DMS153 treated with DMSO at 0.1 percent for 48 hours (cell line): Measurements from ENCODE around the gene PLXNB2.
"Not testable (repeated sequence)": the region's sequence is repeated elsewhere in the genome, so short reads cannot be mapped to it uniquely, and the experiment has no call there.

ENCODE experiments used
- DNase-seq: peaks from one replicate; lab custom pipeline; 2025; ENCODE audit not compliant: unreplicated experiment; lab: John Stamatoyannopoulos, UW

The PLXNB2 gene, protein sequence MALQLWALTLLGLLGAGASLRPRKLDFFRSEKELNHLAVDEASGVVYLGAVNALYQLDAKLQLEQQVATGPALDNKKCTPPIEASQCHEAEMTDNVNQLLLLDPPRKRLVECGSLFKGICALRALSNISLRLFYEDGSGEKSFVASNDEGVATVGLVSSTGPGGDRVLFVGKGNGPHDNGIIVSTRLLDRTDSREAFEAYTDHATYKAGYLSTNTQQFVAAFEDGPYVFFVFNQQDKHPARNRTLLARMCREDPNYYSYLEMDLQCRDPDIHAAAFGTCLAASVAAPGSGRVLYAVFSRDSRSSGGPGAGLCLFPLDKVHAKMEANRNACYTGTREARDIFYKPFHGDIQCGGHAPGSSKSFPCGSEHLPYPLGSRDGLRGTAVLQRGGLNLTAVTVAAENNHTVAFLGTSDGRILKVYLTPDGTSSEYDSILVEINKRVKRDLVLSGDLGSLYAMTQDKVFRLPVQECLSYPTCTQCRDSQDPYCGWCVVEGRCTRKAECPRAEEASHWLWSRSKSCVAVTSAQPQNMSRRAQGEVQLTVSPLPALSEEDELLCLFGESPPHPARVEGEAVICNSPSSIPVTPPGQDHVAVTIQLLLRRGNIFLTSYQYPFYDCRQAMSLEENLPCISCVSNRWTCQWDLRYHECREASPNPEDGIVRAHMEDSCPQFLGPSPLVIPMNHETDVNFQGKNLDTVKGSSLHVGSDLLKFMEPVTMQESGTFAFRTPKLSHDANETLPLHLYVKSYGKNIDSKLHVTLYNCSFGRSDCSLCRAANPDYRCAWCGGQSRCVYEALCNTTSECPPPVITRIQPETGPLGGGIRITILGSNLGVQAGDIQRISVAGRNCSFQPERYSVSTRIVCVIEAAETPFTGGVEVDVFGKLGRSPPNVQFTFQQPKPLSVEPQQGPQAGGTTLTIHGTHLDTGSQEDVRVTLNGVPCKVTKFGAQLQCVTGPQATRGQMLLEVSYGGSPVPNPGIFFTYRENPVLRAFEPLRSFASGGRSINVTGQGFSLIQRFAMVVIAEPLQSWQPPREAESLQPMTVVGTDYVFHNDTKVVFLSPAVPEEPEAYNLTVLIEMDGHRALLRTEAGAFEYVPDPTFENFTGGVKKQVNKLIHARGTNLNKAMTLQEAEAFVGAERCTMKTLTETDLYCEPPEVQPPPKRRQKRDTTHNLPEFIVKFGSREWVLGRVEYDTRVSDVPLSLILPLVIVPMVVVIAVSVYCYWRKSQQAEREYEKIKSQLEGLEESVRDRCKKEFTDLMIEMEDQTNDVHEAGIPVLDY (N-terminal part only)

DNA sequence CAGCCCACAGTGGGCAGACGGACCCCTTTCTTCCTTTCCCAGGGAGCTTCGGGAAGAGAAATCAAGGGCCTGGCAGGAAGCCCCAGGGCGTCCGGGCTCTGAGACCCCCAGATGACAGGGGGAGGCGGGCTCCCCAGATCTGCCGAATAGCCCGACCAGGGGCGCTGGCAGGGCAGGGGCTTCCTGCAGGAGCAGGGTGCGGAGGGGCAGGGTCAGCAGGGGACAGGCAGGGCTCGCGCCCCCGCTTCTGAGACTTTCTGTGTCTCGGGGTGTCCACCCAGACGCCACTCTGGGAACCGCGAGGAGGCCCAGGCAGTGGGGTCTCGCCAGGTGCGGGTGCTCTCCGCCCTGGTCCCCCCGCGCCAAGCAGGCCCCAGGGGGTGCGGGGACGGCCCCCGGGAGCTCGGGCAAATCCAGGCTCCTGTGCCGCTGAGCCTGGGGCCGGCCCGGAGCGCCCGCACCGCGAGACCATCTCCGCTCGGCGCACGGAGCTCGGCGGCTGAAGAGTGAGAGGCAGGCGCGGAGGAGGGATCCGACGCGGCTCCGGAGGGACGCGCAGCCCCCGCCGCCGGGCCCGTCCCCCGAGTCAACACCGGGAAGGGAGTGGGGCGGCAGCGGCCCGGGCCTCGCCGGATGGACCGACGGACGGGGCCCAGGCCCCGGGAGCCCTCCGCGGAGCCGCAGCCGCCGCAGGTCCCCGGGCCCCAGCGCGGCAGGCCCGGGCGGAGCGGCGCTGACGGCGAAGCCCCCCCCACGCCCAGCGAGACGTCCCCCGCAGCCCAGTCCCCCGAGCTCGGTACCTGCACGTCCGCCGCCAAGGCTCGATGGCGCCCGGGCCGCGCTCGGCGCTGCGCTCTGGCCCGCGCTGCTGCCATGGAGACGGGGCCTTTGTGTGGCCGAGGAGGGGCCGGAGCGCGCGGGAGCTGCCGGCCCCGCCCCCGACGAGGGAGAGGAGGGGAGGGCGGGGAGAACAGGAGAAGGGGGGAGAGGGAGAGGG, at the start of gene PLXNB2:
PLXNB2 (minus strand) TSS at position 894 of the 997 bp plus-strand sequence. CDS start 17,062 bp downstream, outside the sequence.
- DNase-seq = peak; percentile 68

DNA sequence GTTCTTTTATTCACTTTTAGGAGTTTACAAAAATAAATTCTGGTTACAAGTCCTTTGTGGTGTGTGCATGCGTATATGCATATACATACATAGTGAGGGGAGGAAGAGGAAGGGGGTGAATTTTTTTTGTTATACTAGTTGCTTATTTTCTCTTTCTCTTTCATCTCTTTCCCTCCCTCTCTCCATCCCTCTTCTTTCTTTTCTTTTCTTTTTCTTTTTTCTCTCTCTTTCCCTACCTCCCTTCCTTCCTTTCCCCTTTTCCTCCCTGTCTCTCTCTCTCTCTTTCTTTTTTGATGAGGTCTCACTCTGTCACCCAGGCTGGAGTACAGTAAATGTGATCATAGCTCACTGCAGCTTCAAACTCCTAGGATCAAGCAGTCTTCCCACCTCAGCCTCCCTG, 49.8 kb upstream of the PLXNB2 start:
- no peak for DNase-seq

DNA sequence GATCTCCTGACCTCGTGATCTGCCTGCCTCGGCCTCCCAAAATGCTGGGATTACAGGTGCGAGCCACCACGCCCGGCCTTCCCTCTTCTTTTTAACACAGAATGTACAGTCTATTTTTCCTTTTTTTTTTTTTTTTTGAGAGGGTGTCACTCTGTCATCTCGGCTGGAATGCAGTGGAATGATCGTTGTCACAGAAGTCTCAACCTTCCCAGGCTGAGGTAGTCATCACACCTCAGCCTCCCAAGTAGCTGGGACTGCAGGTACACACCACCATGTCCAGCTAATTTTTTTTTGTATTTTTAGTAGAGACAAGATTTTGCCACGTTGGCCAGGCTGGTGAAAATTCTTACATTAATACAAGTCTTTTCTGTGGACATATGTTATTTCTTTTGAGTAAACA, 48.7 kb upstream of the PLXNB2 start:
- DNase-seq = no peak

DNA sequence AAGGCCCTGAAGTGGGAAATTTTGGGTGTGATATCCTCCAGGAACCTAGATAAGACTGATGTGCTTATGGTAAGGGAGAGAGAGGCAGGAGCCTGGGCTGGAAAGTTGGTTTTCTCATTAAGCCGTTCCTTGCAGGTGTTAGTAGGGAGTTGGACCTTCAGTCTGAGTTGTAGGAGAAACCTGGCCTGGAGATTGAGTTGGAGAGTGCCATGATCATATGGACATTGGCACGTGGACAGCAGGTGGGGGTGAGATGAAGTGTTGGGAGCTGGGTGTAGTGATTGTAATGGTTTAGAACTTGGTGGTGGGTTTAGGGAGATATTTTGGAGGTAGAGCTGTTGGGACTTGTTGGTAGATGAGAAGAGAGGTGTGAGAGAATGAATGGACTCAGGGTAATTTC, 40.6 kb upstream of the PLXNB2 start:
- no peak for DNase-seq

DNA sequence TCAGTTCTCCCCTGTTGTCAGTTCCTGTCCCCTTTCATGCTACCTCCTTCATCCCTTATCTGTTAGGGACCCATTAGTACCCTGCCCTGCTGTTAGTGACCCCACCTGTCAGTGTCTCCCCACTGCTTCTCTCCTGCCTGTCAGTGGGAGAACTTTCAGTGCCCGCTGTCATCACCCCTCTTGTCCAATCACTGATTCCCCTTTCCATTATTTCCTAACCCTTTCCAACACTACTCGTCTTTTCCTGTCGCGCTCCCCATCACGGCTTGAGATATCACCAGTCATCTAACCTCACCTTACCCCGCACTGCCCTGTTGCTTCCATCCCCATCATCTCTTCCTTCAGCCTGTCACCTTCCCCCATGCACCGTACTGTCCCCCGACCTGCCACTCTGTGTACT, 39.7 kb upstream of the PLXNB2 start:
- DNase-seq = no peak

DNA sequence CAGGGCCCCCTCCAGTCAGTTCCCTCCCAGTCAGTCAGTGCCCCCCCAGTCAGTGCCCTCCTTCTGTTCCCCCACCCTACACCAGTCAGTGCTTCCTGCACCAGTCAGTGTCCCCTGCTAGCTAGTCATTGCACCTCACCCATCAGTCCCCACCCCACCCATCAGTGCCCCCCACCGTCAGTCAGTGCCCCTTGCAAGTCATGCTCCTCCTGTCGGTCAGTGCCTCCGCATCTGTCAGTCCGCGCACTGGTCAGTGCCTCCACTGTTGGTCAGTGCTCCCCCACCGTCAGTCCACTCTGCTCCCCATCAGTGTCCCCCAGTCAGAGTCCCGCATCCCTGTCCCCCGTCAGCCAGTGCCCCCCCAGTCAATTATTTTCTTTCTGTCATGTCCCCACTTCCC, 39.0 kb upstream of the PLXNB2 start:
- no peak for DNase-seq

DNA sequence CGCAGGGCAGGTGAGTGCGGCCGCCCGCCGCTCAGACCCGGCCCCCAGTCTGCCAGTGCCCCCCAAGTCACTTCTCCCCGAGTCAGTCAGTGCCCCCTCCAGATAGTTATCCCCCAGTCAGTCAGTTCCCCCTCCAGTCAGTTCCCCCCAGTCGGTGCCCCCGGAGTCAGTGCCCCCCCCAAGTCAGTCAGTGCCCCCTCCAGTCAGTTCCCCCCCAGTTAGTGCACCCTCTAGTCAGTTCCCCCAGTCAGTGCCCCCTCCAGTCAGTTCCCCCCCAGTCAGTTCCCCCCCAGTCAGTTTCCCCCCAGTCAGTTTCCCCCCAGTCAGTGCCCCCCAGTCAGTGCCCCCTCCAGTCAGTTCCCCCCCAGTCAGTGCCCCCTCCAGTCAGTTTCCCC, 36.1 kb upstream of the PLXNB2 start:
- DNase-seq = no peak

DNA sequence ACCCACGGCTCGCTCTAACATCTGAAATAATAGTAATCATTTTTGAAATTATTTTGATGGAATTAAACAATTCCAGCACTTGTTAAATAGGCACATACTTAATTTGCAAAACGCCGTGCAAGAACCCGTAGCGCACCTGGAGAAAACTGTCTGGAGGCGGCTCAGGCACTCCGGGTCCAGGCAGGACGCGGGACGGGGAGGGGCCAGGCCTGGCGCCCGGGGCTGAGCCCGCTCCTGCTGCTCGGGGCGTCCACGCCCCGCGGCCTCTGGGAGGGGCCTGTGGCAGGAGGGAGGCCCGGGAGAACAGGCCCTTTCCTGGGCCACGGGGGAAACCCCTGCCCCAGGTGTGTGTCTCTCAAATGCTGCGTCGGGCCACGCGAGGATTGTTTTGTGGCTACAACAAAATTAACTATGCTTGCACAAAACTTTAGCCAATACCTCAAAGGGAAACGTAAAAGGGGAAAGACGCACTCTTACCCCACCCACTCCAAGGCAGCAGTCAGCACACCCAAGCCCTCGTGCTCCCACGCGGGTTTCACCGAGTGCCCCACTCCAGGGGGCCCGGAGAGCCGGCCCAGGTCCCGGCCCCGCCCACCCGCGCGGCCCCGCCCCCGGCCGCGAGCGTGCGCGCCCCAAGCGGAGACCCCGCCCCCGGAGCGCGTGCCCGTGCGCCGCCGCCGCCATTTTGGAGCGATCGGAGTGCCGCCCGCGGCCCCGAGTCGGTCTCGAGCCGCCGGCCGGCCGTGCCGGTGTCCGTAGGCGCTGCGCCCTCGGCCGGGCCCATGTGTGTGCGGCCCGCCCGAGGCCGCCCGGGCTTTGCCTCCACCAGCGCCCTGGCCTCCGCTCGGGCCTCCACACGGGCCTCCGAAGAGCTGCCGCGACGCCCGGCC, 35.5 kb upstream of the PLXNB2 start, which contains the start of gene PPP6R2:
PPP6R2 (plus strand) TSS at position 677 of the 890 bp plus-strand sequence. CDS start 50,582 bp downstream, outside the sequence.
- DNase-seq = peak; percentile 51

DNA sequence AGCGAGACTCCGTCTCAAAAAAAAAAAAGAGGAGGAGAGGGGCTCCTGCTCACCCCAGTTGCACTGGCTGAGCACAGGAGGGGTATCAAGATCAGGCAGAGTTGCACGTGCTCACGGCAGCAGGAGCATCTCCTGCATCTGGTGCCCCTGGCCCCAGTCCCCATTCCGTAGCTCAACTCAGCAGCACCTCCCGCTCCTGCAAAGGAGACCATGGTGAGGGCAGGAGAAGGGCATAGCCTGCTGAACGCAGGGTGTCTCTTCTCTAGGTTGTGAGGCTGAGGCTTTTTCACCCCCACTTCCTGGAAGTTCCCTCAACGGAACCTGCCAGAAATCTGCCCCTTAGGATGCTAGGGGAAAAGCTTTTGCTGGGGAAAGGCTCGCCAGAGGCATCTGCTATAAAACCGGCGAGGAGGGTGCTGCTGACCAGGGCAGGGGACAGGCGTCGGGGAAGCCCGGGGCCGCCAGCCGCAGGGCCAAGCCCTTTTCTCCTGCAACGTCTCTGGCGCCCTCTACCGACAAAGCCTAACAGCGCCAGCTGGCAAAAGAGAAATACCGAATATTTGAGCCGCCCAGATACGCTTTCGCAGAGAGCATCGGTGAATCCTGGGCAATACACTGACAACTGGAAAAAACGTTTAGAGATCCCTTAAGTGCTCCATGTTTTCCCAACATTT, 34.7 kb upstream of the PLXNB2 start:
- DNase-seq = peak; percentile 88

DNA sequence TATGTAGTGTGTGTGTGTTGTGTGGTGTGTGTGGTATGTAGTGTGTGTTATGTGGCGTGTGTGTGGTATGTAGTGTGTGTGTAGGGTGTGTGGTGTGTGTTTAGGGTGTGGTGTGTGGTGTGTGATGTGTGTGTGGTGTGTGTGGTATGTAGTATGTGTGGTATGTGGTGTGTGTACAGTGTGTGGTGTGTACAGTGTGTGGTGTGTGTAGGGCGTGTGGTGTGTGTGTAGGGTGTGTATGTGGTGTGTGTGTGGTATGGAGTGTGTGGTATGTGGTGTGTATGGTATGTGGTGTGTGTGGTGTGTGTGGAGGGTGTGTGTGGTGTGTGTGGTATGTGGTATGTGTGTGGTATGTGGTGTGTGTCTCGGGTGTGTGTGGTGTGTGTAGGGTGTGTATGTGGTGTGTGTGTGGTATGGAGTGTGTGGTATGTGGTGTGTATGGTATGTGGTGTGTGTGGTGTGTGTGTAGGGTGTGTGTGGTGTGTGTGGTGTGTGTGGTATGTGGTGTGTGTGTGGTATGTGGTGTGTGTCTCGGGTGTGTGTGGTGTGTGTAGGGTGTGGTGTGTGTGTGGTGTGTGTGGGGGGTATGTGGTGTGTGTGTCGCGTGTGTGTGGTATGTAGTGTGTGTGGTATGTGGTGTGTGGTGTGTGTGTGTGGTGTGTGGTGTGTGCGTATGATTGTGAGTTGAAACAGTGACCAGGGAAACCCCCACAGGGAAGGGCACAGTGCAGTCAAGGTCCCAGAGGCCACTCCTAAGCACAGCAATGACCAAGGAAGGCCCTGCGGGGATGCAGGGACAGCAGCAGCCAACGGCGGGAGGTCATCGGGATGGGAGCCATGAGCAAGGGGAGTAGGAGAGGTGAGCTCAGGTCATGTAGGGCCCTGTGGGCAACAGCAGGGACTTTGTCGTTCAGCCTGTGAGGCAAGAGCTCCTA, 32.8 kb upstream of the PLXNB2 start:
- no peak for DNase-seq

DNA sequence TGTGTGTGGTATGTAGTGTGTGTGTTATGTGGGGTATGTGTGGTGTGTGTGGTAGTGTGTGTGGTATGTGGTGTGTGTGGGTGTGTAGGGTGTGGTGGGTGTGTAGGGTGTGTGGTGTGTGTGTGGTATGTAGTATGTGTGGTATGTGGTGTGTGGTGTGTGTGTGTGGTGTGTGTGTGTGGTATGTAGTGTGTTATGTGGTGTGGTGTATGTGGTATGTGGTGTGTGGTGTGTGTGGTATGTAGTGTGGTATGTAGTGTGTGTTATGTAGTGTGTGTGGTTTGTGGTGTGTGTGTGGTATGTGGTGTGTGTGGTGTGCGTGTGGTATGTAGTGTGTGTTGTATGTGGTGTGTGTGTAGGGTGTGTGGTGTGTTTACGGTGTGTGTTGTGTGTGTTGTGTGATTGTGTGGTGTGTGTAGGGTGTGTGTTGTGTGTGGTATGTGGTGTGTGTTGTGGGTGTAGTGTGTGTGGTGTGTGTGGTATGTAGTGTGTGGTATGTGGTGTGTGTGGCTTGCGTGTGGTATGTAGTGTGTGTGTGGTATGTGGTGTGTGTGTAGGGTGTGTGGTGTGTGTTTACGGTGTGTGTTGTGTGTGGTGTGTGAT, 31.5 kb upstream of the PLXNB2 start:
- DNase-seq = no peak

DNA sequence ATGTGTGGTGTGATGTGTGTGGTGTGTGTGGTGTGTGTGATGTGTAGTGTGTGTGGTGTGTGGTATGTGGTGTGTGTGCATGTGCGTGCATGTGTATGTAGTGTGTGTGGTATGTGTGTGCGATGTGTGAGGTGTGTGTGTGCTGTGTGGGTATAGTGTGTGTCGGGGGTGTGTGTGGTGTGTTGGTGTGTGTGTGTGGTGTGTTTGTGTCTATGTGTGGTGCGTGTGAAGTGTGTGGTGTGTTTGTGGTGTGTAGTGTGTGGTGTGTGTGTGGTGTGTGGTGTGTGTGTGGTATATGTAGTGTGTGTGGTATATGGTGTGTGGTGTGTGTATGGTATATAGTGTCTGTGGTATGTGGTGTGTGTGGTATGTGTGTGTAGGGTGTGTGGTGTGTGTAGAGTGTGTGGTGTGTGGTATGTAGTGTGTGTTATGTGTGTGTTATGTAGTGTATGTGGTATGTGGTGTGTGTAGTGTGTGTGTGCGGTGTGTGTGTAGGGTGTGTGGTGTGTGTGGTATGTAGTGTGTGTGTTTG, 30.7 kb upstream of the PLXNB2 start:
- DNase-seq = no peak

DNA sequence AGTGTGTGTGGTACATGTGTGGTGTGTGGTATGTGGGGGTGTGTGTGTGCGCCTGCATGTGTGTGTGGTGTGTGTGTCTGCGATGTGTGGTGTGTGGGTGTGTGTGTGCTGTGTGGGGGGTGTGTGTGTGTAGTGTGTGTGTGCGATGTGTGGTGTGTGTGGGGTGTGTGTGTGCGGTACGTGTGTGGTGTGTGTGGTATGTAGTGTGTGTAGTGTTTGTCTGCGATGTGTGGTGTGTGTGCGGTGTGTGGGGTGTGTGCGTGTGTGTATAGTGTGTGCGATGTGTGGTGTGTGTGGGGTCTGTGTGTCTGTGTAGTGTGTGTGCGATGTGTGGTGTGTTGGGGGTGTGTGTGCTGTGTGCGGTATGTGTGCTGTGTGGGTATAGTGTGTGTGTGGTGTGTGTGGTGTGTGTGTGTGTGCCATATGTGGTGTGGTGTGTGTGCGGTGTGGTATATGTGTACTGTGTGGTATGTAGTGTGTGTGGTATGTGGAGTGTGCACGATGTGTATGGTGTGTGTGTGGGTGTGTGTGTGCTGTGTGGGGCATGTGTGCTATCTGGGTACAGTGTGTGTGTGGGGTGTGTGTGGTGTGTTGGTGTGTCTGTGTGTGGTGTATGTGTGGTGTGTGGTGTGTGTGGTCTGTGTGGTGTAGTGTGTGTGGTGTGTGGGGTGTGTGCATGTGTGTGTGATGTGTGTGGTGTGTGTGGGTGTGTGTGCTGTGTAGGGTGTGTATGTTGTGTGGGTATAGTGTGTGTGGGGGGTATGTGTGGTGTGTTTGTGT, 30.0 kb upstream of the PLXNB2 start:
- no peak for DNase-seq

DNA sequence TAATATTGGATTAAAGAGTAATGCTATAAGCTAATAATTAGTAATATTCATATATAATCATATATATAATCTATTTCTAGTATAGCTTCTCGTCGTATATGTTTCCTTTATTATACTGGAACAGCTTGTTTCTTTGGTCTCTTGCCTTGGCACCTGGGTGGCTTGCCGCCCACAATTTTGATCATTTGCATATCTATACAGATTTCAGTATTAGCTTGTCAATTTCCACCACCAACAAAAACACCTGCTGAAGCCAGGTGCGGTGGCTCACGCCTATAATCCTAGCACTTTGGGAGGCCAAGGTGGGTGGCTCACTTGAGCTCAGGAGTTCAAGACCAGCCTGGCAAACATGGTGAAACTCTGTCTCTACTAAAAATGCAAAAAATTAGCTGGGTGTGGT, 27.0 kb upstream of the PLXNB2 start:
- not testable (repeated sequence) for DNase-seq

DNA sequence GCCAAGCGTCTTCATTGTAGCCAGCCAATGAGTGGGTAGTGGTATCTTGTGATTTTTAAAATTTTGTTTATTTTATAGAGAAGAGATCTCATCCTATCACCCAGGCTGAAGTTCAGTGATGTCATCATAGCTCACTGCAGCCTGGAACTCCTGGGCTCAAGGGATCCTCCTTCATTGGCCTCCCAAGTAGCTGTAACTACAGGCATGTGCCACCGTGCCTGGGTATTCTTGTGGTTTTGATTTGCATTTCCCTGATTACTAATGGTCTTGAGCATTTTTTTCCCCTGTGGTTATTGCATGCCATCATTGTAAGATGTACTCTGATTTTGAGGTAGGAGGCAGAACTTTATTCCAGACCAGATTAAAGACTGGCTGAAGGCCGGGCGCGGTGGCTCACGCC, 21.8 kb upstream of the PLXNB2 start:
- DNase-seq = no peak

DNA sequence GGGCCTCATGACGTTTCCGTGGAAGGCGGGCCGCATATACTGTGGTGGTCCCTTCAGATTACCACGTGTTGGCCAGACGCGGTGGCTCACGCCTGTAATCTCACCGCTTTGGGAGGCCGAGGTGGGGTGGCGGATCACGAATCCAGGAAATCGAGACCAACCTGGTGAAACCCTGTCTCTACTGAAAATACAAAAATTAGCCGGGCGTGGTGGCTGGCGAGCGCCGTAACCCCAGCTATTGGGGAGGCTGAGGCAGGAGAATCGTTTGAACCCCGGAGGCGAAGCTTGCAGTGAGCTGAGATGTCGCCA, 20.2 kb upstream of the PLXNB2 start:
- DNase-seq = no peak
